ENCODE data around the gene IQGAP2.
A peak's percentile ranks its signal among the peaks of the same experiment; 100 is the strongest.

IQGAP2 gene

DNA sequence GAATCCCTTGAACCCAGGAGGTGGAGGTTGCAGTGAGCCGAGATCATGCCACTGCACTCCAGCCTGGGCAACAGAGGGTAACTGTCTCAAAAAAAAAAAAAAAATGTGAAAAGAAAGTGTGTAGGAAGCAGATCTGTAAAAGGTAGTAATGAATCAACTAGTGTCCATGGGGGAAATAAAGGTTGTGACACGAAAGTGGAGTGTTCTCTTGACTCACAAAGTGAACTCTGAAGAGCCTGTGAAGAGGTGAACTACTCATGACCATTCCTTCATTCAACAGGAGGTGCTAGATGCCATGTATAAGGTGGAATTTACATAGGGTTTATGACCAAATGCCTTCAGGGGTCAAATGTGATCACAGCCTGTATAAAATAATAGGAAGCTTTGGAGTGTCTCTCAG is 12.8 kb downstream of the IQGAP2 start:
- H3K27ac ChIP-seq, result peak overlapping the region; percentile 80
- TF ChIP-seq, protein P1, sequence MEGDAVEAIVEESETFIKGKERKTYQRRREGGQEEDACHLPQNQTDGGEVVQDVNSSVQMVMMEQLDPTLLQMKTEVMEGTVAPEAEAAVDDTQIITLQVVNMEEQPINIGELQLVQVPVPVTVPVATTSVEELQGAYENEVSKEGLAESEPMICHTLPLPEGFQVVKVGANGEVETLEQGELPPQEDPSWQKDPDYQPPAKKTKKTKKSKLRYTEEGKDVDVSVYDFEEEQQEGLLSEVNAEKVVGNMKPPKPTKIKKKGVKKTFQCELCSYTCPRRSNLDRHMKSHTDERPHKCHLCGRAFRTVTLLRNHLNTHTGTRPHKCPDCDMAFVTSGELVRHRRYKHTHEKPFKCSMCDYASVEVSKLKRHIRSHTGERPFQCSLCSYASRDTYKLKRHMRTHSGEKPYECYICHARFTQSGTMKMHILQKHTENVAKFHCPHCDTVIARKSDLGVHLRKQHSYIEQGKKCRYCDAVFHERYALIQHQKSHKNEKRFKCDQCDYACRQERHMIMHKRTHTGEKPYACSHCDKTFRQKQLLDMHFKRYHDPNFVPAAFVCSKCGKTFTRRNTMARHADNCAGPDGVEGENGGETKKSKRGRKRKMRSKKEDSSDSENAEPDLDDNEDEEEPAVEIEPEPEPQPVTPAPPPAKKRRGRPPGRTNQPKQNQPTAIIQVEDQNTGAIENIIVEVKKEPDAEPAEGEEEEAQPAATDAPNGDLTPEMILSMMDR (conservative IDR thresholded peaks at IDR 0.05), result no peak

DNA sequence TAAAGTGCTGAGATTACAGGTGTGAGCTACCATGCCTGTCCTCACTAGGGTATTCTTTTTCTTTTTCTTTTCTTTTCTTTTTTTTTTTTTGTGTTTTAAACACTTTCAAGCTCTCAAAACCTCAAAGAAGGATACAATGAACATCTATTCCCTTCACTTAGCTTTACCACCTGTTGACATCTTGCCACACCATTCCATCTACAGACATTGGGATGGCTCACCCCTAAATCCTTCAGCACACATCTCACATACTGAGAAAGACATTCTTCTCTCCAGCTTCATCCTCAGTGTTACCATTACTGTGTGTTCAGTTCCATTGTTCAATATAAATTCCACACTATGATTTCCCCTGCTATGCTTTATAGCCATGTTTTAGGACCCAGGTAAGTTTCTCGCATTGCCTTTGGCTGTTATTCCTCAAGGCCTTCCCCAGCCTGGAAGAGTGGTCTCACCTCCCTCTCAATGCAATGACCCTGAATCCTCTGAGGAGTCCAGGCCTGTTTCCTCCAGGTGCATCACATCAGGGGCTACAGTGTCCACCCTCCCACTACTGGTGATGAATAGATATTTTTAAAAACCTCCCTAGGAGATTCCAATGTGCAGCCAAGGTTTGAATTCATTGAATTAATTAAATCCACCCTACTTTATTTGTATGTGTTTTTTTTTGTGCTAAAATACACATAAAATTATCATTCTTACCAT is 16.7 kb downstream of the IQGAP2 start:
- TF ChIP-seq, protein P1 (conservative IDR thresholded peaks at IDR 0.05), result no peak

DNA sequence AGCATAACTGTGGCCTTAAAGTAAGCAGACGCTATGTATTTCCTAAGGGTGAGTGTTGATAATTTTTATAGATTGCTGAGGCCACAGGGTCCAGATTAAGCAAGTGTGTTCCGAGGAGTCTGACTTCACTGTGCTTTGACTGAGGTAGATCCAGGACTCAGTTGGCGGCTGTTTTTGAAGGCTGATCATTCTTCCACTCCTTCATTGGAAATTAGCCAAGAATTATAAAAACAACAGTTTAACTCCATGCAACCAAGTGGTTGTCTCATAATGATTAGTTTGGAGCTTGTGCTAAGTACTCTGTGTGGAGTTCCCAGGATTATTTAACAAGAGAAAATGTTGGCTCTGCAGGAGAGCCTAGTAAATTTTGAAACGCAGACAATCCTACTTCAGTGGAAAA is 19.1 kb downstream of the IQGAP2 start:
- TF ChIP-seq, protein P1 (conservative IDR thresholded peaks at IDR 0.05), result no peak
- peak overlapping the region; percentile 47; the same call in 1 of the 2 replicates for H3K27ac ChIP-seq

More for the DNA sequence above, 16.7 kb downstream of the IQGAP2 start:
- no peak overlapping the region for H3K27ac ChIP-seq

GRCh38 chr5:76422742-76423141 is 19.7 kb downstream of the IQGAP2 start:
- TF ChIP-seq, protein P1 (conservative IDR thresholded peaks at IDR 0.05), result no peak
- peak overlapping the region; percentile 47; the same call in 1 of the 2 replicates for H3K27ac ChIP-seq

- TF ChIP-seq, protein P1 (conservative IDR thresholded peaks at IDR 0.05), result no peak
- H3K27ac ChIP-seq, result peak overlapping the region; percentile 53
Observed at GRCh38 chr5:76425146-76425545, 22.1 kb downstream of the IQGAP2 start.

DNA sequence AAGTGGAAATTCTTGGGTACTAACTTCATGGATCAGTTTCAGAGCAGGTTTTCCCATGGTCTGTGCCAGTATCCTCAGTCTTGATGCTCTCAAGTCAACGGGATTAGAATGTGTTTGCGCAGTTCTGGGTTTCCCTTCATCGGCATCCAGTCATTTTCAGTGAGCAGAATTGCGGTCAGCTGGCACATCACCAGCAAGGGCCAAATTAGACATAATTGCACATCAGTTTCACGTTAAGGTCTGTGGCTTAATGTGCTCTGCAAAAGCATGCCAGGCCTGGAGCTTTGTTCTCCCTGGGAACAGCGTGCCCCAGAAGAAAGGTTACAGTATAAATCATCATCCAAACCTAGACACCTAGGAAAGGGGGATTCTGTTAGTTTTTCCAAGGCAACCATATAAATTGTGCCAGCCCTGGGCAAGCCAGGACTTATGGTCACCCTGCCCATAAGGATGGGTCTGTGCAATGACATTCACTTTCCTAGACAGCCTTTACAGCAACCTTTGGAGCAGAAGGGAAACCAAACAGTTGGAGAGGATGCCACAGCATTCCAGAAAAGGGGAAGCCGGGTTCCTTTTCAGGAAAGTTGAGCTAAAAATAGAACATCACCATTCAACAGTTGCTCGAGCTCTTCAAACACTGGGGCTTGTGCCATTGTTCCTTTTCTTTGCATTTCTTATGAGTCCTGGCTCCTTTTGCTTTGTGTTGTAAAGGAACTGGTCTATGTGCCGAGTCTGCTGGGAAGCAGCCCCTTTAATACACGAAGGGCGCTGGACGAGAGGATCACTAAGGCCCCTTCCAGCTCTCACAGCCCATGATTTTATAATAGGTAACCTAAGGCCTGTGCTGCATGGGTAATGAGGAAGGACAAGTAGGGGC is 23.1 kb downstream of the IQGAP2 start:
- TF ChIP-seq, protein P1 (conservative IDR thresholded peaks at IDR 0.05), result no peak
- no peak overlapping the region; the same call in 1 of the 2 replicates for H3K27ac ChIP-seq

Data from VCaP (cell line).